GM23338 (cell line): ENCODE data around the gene TMEM214. TPM values are rescaled to one million over a fixed set of nuclear protein-coding genes. Genes with fewer than 3 reads are reported as not detected.

Source experiments
- ATAC-seq: fragments of 200-7000 bp; cut with Tn5 transposase; 3 replicates; pipeline ENCODE4 v1.9.1; 2020
- DNase-seq: peaks from one replicate; pipeline ENCODE4 v3.0.0-alpha.2; 2015; ENCODE audit warnings: low spot score
- H2AFZ ChIP-seq: fragments of 200-600 bp; sonication (generic); 2 replicates; pipeline ENCODE4 v1.8.0; 2016; ENCODE audit warnings: antibody characterized with exemption, mild to moderate bottlenecking, moderate library complexity
- H3F3A ChIP-seq: fragments of 200-600 bp; sonication (generic); replicated peaks from 2 replicates; pipeline ENCODE4 v1.8.0; 2017; ENCODE audit warnings: antibody characterized with exemption, mixed run types, low read depth
- H3K27ac ChIP-seq: fragments of 200-600 bp; sonication (generic); 2 replicates; pipeline ENCODE4 v1.6.1; 2016; ENCODE audit warnings: low read depth
- H3K27me3 ChIP-seq: fragments of 200-600 bp; sonication (generic); 2 replicates; pipeline ENCODE4 v1.8.0; 2016; ENCODE audit warnings: mild to moderate bottlenecking, mixed run types, moderate library complexity; ENCODE audit not compliant: insufficient read depth
- H3K36me3 ChIP-seq: fragments of 200-600 bp; sonication (generic); 2 replicates; pipeline ENCODE4 v1.8.0; 2016; ENCODE audit warnings: mild to moderate bottlenecking; ENCODE audit not compliant: insufficient read depth
- H3K4me1 ChIP-seq: fragments of 200-600 bp; sonication (generic); 2 replicates; pipeline ENCODE4 v1.8.0; 2016; ENCODE audit warnings: mild to moderate bottlenecking, moderate library complexity; ENCODE audit not compliant: insufficient read depth
- H3K4me2 ChIP-seq: fragments of 200-600 bp; sonication (generic); 2 replicates; pipeline ENCODE4 v1.7.1; 2017; ENCODE audit warnings: mixed run types
- H3K4me3 ChIP-seq: fragments of 200-600 bp; sonication (generic); 2 replicates; pipeline ENCODE4 v1.6.1; 2016; ENCODE audit warnings: mixed run types
- H3K79me2 ChIP-seq: fragments of 200-600 bp; sonication (generic); replicated peaks from 2 replicates; pipeline ENCODE4 v1.8.0; 2017; ENCODE audit warnings: mild to moderate bottlenecking; ENCODE audit not compliant: insufficient read depth
- H3K9me2 ChIP-seq: fragments of 200-600 bp; sonication (generic); 2 replicates; pipeline ENCODE4 v1.8.0; 2017; ENCODE audit not compliant: insufficient read depth
- H4K20me1 ChIP-seq: fragments of 200-600 bp; sonication (generic); replicated peaks from 2 replicates; pipeline ENCODE4 v1.8.0; 2017; ENCODE audit warnings: mild to moderate bottlenecking; ENCODE audit not compliant: insufficient read depth
- H3K27ac Mint-ChIP-seq: 2 replicates; pipeline ENCODE4 v1.8.0; 2020; ENCODE audit warnings: inconsistent platforms, mild to moderate bottlenecking, moderate library complexity, mixed read lengths
- H3K27me3 Mint-ChIP-seq: 3 replicates; pipeline ENCODE4 v1.8.0; 2022; ENCODE audit warnings: low read depth, mild to moderate bottlenecking, moderate library complexity, mixed read lengths, inconsistent platforms; ENCODE audit not compliant: insufficient read depth, poor library complexity
- H3K36me3 Mint-ChIP-seq: 3 replicates; pipeline ENCODE4 v1.8.0; 2021; ENCODE audit warnings: low read depth, mild to moderate bottlenecking, inconsistent platforms, moderate library complexity, mixed read lengths
- H3K4me1 Mint-ChIP-seq: 3 replicates; pipeline ENCODE4 v1.8.0; 2020; ENCODE audit warnings: mild to moderate bottlenecking, inconsistent platforms, mixed read lengths
- H3K4me3 Mint-ChIP-seq: 3 replicates; pipeline ENCODE4 v1.8.0; 2021; ENCODE audit warnings: moderate library complexity, mild to moderate bottlenecking, inconsistent platforms, mixed read lengths
- H3K9me3 Mint-ChIP-seq: 3 replicates; pipeline ENCODE4 v1.8.0; 2020; ENCODE audit warnings: moderate library complexity, mild to moderate bottlenecking, inconsistent platforms, mixed read lengths
- CREB1 ChIP-seq: fragments of 250-450 bp; sonication (Bioruptor Pico); IDR thresholded peaks from 2 replicates; pipeline ENCODE4 v1.5.0; 2020; ENCODE audit warnings: low read depth, mild to moderate bottlenecking, moderate library complexity
- EZH2 ChIP-seq: fragments of 200-600 bp; sonication (generic); IDR thresholded peaks from one replicate; pipeline ENCODE4 v1.8.0; 2017; ENCODE audit warnings: antibody characterized with exemption, mild to moderate bottlenecking, low read depth; ENCODE audit not compliant: unreplicated experiment
- EZH2phosphoT487 ChIP-seq: fragments of 200-600 bp; sonication (generic); IDR thresholded peaks from one replicate; pipeline ENCODE4 v1.8.1; 2018; ENCODE audit warnings: antibody characterized with exemption; ENCODE audit not compliant: unreplicated experiment
- JUNB ChIP-seq: IDR thresholded peaks from one replicate; pipeline ENCODE4 v1.6.1; 2016; ENCODE audit warnings: antibody characterized with exemption; ENCODE audit not compliant: unreplicated experiment
- POLR2AphosphoS5 ChIP-seq: IDR thresholded peaks from 2 replicates; pipeline ENCODE4 v1.6.1; 2016; ENCODE audit warnings: antibody characterized with exemption, low read depth
- STAT1 ChIP-seq: IDR thresholded peaks from one replicate; pipeline ENCODE4 v1.6.1; 2016; ENCODE audit warnings: antibody characterized with exemption; ENCODE audit not compliant: unreplicated experiment
- ZNF114 ChIP-seq: fragments of 250-450 bp; sonication (Bioruptor Pico); IDR thresholded peaks from 2 replicates; pipeline ENCODE4 v1.5.0; 2020; ENCODE audit warnings: mild to moderate bottlenecking, moderate library complexity
- ZNF331 ChIP-seq: fragments of 250-450 bp; sonication (Bioruptor Pico); IDR thresholded peaks from 2 replicates; pipeline ENCODE4 v1.5.0; 2020; ENCODE audit warnings: low read depth, mild to moderate bottlenecking, moderate library complexity
- polyA plus RNA-seq: library from polyadenylated mRNA; unstranded; fragments of >200 nt; fragmentation: Nextera tagmentation; extraction: Ambion mirVana; gene quantifications from 2 replicates; pipeline ENCODE4 v1.2.1, GENCODE V29; 2016
- total RNA-seq: library from RNA; depleted of rRNA; stranded (reverse); fragments of >200 nt; shearing (Covaris generic); gene quantifications from 2 replicates; pipeline ENCODE4 v1.2.3, GENCODE V29; 2014
- TF ChIP-seq, protein P1 (sequence below), 2 experiments: fragments of 200-600 bp in 1 of 2; sonication (generic) in 1 of 2; conservative IDR thresholded peaks; 2 replicates each; pipeline versions ENCODE4 v1.5.1 to v1.6.1; 2016 to 2017; ENCODE audit warnings: antibody characterized with exemption in 2 of 2, low read depth in 2 of 2, mild to moderate bottlenecking in 2 of 2, moderate library complexity in 1 of 2
- TF ChIP-seq, protein P2 (sequence below): fragments of 250-450 bp; sonication (Bioruptor Pico); IDR thresholded peaks from 2 replicates; pipeline ENCODE4 v1.5.0; 2020; ENCODE audit warnings: mild to moderate bottlenecking, moderate library complexity

Gene TMEM214
- total and polyA plus RNA-seq, 2 experiments from 2014 or later, result 18.4 to 36.5 TPM

DNA sequence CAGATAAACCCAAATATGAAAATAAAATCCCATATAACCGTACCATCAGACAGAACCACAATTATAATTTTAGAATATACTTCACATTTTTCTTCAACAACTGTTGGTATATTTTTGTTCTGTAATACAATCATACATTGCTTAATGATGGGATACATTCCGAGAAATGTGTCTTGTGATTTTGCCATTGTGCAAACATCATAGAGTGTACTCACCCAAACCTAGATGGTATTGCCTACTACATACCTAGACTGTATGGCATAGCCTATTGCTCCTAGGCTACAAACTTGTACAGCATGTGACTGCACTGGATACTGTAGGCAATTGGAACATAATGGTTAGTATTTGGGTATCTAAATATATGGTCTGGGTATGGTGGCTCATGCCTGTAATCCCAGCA is 31.8 kb upstream of the TMEM214 start (continued):
- TF ChIP-seq ZNF331 (CRISPR knock-in tag) (no peak), ZNF114 (CRISPR knock-in tag) (no peak), POLR2AphosphoS5 (no peak), JUNB (no peak), CREB1 (CRISPR knock-in tag) (no peak), EZH2 (no peak), EZH2phosphoT487 (no peak), STAT1 (no peak)
- TF ChIP-seq, protein P1, sequence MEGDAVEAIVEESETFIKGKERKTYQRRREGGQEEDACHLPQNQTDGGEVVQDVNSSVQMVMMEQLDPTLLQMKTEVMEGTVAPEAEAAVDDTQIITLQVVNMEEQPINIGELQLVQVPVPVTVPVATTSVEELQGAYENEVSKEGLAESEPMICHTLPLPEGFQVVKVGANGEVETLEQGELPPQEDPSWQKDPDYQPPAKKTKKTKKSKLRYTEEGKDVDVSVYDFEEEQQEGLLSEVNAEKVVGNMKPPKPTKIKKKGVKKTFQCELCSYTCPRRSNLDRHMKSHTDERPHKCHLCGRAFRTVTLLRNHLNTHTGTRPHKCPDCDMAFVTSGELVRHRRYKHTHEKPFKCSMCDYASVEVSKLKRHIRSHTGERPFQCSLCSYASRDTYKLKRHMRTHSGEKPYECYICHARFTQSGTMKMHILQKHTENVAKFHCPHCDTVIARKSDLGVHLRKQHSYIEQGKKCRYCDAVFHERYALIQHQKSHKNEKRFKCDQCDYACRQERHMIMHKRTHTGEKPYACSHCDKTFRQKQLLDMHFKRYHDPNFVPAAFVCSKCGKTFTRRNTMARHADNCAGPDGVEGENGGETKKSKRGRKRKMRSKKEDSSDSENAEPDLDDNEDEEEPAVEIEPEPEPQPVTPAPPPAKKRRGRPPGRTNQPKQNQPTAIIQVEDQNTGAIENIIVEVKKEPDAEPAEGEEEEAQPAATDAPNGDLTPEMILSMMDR (conservative IDR thresholded peaks at IDR 0.05; ENCODE audit: low read depth in 2 of 2), result no peak

DNA sequence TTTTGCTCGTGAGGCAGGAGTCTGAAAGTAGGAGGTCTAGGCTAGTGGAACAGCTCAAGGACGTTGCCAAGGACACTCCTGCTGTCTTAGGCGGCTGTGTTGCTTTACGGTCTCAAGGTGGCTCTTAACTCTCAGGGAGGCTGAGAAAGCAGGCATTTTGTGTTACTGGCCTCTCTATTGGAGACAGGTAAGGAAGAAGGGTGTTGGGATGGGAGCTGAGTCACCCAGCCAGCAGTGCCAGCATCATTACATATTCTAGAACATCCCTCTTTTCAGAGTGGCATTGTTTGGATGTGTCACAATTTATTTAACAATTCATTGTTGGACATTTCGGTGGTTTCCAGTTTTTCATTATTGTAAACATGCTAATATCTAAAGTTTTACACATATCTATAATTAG is 30.8 kb upstream of the TMEM214 start:
- Mint-ChIP-seq H3K36me3 (no peaks in the 10 kb centered on the region), H3K27me3 (no peaks in the 10 kb centered on the region), H3K4me1 (peaks cover 4% of the 10 kb centered on the region; the same call in 2 of the 3 replicates), H3K9me3 (no peaks in the 10 kb centered on the region), H3K27ac (peak overlapping the region; percentile 65; the same call in 1 of the 2 replicates), H3K4me3 (no peak overlapping the region)
- Histone ChIP-seq H4K20me1 (0 out of 2 replicates have a peak, but pooled peaks cover 3% of the 10 kb centered on the region), H3K9me2 (no peaks in the 10 kb centered on the region), H3K27me3 (no peaks in the 10 kb centered on the region), H2AFZ (no peak overlapping the region), H3K36me3 (no peaks in the 10 kb centered on the region), H3K79me2 (no peaks in the 10 kb centered on the region), H3F3A (no peaks in the 10 kb centered on the region), H3K4me2 (no peak overlapping the region), H3K27ac (0 out of 2 replicates have a peak overlapping the region, but pooled peaks have one; percentile 8), H3K4me1 (no peaks in the 10 kb centered on the region), H3K4me3 (no peak overlapping the region)
- DNase-seq (peak; percentile 51), ATAC-seq (peak; percentile 83)
- no peak for TF ChIP-seq CREB1 (CRISPR knock-in tag)
- TF ChIP-seq, protein P2, sequence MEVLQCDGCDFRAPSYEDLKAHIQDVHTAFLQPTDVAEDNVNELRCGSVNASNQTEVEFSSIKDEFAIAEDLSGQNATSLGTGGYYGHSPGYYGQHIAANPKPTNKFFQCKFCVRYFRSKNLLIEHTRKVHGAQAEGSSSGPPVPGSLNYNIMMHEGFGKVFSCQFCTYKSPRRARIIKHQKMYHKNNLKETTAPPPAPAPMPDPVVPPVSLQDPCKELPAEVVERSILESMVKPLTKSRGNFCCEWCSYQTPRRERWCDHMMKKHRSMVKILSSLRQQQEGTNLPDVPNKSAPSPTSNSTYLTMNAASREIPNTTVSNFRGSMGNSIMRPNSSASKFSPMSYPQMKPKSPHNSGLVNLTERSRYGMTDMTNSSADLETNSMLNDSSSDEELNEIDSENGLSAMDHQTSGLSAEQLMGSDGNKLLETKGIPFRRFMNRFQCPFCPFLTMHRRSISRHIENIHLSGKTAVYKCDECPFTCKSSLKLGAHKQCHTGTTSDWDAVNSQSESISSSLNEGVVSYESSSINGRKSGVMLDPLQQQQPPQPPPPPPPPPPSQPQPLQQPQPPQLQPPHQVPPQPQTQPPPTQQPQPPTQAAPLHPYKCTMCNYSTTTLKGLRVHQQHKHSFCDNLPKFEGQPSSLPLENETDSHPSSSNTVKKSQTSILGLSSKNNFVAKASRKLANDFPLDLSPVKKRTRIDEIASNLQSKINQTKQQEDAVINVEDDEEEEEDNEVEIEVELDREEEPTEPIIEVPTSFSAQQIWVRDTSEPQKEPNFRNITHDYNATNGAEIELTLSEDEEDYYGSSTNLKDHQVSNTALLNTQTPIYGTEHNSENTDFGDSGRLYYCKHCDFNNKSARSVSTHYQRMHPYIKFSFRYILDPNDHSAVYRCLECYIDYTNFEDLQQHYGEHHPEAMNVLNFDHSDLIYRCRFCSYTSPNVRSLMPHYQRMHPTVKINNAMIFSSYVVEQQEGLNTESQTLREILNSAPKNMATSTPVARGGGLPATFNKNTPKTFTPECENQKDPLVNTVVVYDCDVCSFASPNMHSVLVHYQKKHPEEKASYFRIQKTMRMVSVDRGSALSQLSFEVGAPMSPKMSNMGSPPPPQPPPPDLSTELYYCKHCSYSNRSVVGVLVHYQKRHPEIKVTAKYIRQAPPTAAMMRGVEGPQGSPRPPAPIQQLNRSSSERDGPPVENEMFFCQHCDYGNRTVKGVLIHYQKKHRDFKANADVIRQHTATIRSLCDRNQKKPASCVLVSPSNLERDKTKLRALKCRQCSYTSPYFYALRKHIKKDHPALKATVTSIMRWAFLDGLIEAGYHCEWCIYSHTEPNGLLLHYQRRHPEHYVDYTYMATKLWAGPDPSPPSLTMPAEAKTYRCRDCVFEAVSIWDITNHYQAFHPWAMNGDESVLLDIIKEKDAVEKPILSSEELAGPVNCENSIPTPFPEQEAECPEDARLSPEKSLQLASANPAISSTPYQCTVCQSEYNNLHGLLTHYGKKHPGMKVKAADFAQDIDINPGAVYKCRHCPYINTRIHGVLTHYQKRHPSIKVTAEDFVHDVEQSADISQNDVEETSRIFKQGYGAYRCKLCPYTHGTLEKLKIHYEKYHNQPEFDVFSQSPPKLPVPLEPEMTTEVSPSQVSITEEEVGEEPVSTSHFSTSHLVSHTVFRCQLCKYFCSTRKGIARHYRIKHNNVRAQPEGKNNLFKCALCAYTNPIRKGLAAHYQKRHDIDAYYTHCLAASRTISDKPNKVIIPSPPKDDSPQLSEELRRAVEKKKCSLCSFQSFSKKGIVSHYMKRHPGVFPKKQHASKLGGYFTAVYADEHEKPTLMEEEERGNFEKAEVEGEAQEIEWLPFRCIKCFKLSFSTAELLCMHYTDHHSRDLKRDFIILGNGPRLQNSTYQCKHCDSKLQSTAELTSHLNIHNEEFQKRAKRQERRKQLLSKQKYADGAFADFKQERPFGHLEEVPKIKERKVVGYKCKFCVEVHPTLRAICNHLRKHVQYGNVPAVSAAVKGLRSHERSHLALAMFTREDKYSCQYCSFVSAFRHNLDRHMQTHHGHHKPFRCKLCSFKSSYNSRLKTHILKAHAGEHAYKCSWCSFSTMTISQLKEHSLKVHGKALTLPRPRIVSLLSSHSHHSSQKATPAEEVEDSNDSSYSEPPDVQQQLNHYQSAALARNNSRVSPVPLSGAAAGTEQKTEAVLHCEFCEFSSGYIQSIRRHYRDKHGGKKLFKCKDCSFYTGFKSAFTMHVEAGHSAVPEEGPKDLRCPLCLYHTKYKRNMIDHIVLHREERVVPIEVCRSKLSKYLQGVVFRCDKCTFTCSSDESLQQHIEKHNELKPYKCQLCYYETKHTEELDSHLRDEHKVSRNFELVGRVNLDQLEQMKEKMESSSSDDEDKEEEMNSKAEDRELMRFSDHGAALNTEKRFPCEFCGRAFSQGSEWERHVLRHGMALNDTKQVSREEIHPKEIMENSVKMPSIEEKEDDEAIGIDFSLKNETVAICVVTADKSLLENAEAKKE, result no peak
- TF ChIP-seq, protein P1 (conservative IDR thresholded peaks at IDR 0.05; ENCODE audit: low read depth in 2 of 2), result no peak
